ENCODE results near the gene PPP1R2.

PPP1R2 gene

GRCh38 chr3:195542698-195543499 lies at the start of gene PPP1R2 (continued):
- 0 out of 2 replicates have a peak, but pooled peaks have one; percentile 24 for TF ChIP-seq HIC1 (tag by site-specific recombination; IDR thresholded peaks at IDR 0.05)
- peak; percentile 31 for TF ChIP-seq GLIS1 (tag by site-specific recombination; IDR thresholded peaks at IDR 0.05)
- no peak for TF ChIP-seq ZFP69B (tag by site-specific recombination; IDR thresholded peaks at IDR 0.05)
- no peak for TF ChIP-seq ZNF629 (tag by site-specific recombination; IDR thresholded peaks at IDR 0.05)
- 0 out of 2 replicates have a peak, but pooled peaks have one; percentile 20 for TF ChIP-seq ZNF610 (tag by site-specific recombination; IDR thresholded peaks at IDR 0.05; ENCODE audit: borderline replicate concordance)
- no peak for TF ChIP-seq ZNF692 (tag by site-specific recombination; IDR thresholded peaks at IDR 0.05)
- no peak for TF ChIP-seq ZNF366 (tag by site-specific recombination; conservative IDR thresholded peaks at IDR 0.05)
- no peak for TF ChIP-seq ZNF26 (tag by site-specific recombination; IDR thresholded peaks at IDR 0.05)
- TF ChIP-seq ZNF10 (tag by site-specific recombination; IDR thresholded peaks at IDR 0.05) = no peak
- TF ChIP-seq ZNF837 (tag by site-specific recombination; IDR thresholded peaks at IDR 0.05) = no peak
- no peak for TF ChIP-seq ZNF561 (tag by site-specific recombination; IDR thresholded peaks at IDR 0.05; ENCODE audit: borderline replicate concordance)
- no peak for TF ChIP-seq WT1 (tag by site-specific recombination; IDR thresholded peaks at IDR 0.05)
- no peak for TF ChIP-seq ZNF791 (tag by site-specific recombination; IDR thresholded peaks at IDR 0.05)
- no peak for TF ChIP-seq ZNF707 (tag by site-specific recombination; IDR thresholded peaks at IDR 0.05)
- TF ChIP-seq ZNF157 (tag by site-specific recombination; IDR thresholded peaks at IDR 0.05) = no peak
- no peak; the same call in 1 of the 2 replicates for TF ChIP-seq ZBTB20 (tag by site-specific recombination; IDR thresholded peaks at IDR 0.05)
- TF ChIP-seq ZIC2 (tag by site-specific recombination; IDR thresholded peaks at IDR 0.05) = no peak
- TF ChIP-seq ZFP37 (tag by site-specific recombination; IDR thresholded peaks at IDR 0.05) = 0 out of 2 replicates have a peak, but pooled peaks have one; percentile 70
- no peak for TF ChIP-seq ZNF768 (tag by site-specific recombination; IDR thresholded peaks at IDR 0.05)
- no peak for TF ChIP-seq ZSCAN5A (tag by site-specific recombination; IDR thresholded peaks at IDR 0.05)
- TF ChIP-seq KLF16 (tag by site-specific recombination; IDR thresholded peaks at IDR 0.05) = peak; percentile 73; the same call in 1 of the 2 replicates
- peak; percentile 79 for TF ChIP-seq KLF9 (tag by site-specific recombination; IDR thresholded peaks at IDR 0.05; ENCODE audit: low read depth)
- TF ChIP-seq YY1 (tag by site-specific recombination; IDR thresholded peaks at IDR 0.05) = peak; percentile 70; the same call in 1 of the 2 replicates
- no peak for TF ChIP-seq ELK4 (IDR thresholded peaks at IDR 0.05; ENCODE audit: borderline replicate concordance, low read depth, low read length)
- TF ChIP-seq ZNF792 (tag by site-specific recombination; IDR thresholded peaks at IDR 0.05) = no peak
- TF ChIP-seq ZNF175 (tag by site-specific recombination; IDR thresholded peaks at IDR 0.05) = no peak
- no peak for TF ChIP-seq TSHZ1 (tag by site-specific recombination; IDR thresholded peaks at IDR 0.05; ENCODE audit: borderline replicate concordance)
- no peak for TF ChIP-seq ZNF624 (tag by site-specific recombination; IDR thresholded peaks at IDR 0.05)
- no peak for TF ChIP-seq OVOL3 (tag by site-specific recombination; IDR thresholded peaks at IDR 0.05)
